Measurements from ENCODE around the gene NFE2. TPM values are rescaled to one million over a fixed set of nuclear protein-coding genes. Genes with fewer than 3 reads are reported as not detected.
"Not testable (repeated sequence)": the region's sequence is repeated elsewhere in the genome, so short reads cannot be mapped to it uniquely, and the experiment has no call there.

The NFE2 gene
- total RNA-seq, 1 donor from 2014 or later: 0.49 TPM

DNA sequence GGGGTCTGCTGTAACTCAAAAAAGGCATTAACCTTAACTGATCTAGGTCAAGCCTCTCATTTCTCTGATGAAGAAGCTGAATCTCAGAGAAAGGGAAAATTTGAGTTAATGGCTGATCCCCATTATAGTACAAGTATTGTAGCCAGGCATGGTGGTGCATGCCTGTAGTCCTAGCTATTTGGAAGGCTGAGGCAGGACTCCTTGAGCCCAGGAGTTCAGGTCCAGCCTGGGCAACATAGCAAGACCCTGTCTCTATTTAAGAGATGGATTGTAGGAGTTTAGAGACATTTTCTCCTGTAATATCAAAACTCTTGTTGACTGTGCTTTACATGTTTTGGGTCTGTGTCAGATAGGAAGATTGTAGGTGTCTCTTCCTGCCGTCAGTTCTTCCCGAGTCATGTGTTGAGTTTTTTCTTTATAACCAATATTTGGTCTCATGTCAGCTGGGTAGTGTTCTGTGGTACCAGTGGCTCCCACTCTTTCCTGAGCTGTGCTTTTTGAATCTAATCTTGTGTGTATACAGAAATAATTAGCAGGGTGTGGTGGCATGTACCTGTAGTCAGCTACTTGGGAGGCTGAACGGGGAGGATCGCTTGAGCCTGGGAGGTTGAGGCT, 32.7 kb upstream of the NFE2 start:
- TF ChIP-seq, protein P1, sequence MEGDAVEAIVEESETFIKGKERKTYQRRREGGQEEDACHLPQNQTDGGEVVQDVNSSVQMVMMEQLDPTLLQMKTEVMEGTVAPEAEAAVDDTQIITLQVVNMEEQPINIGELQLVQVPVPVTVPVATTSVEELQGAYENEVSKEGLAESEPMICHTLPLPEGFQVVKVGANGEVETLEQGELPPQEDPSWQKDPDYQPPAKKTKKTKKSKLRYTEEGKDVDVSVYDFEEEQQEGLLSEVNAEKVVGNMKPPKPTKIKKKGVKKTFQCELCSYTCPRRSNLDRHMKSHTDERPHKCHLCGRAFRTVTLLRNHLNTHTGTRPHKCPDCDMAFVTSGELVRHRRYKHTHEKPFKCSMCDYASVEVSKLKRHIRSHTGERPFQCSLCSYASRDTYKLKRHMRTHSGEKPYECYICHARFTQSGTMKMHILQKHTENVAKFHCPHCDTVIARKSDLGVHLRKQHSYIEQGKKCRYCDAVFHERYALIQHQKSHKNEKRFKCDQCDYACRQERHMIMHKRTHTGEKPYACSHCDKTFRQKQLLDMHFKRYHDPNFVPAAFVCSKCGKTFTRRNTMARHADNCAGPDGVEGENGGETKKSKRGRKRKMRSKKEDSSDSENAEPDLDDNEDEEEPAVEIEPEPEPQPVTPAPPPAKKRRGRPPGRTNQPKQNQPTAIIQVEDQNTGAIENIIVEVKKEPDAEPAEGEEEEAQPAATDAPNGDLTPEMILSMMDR (IDR thresholded peaks at IDR 0.05; ENCODE audit: unreplicated experiment): no peak
- H3K4me3 Mint-ChIP-seq (ENCODE audit: unreplicated experiment): no peak overlapping the region
- H3K27me3 Mint-ChIP-seq (ENCODE audit: unreplicated experiment): no peaks in the 10 kb centered on the region
- peaks cover 21% of the 10 kb centered on the region for H3K4me1 Mint-ChIP-seq (ENCODE audit: unreplicated experiment)
- no peak overlapping the region for H3K27ac Mint-ChIP-seq (ENCODE audit: unreplicated experiment)
- DNase-seq (ENCODE audit: low spot score): no peak
- no peaks in the 10 kb centered on the region for H3K36me3 Mint-ChIP-seq (ENCODE audit: low read depth, unreplicated experiment)
- no peaks in the 10 kb centered on the region for H3K9me3 Mint-ChIP-seq (ENCODE audit: unreplicated experiment)

DNA sequence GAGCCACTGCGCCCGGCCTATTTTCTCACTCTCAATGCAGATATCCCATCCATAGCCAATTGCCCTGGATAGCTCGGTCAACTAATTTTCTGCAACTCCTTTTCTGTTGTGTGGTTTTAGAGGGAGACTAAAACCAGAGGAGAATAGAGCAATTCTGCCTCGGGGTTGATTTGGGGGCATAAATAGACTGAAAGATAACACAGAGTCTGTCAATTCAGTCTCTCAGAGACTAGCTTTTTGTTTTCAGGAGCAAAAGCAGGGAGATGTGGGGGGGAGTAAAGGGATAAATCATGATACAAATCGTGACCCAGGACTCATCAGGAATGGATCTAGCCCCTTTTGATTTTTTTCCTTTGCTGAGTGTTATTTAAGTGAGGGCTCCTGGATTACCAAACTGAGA, 30.6 kb upstream of the NFE2 start:
- H3K4me1 Mint-ChIP-seq (ENCODE audit: unreplicated experiment): peaks cover 24% of the 10 kb centered on the region
- no peaks in the 10 kb centered on the region for H3K9me3 Mint-ChIP-seq (ENCODE audit: unreplicated experiment)
- H3K27me3 Mint-ChIP-seq (ENCODE audit: unreplicated experiment): no peaks in the 10 kb centered on the region
- TF ChIP-seq, protein P1 (IDR thresholded peaks at IDR 0.05; ENCODE audit: unreplicated experiment): no peak
- no peaks in the 10 kb centered on the region for H3K36me3 Mint-ChIP-seq (ENCODE audit: low read depth, unreplicated experiment)
- DNase-seq (ENCODE audit: low spot score): no peak
- no peak overlapping the region for H3K4me3 Mint-ChIP-seq (ENCODE audit: unreplicated experiment)
- H3K27ac Mint-ChIP-seq (ENCODE audit: unreplicated experiment): no peak overlapping the region

DNA sequence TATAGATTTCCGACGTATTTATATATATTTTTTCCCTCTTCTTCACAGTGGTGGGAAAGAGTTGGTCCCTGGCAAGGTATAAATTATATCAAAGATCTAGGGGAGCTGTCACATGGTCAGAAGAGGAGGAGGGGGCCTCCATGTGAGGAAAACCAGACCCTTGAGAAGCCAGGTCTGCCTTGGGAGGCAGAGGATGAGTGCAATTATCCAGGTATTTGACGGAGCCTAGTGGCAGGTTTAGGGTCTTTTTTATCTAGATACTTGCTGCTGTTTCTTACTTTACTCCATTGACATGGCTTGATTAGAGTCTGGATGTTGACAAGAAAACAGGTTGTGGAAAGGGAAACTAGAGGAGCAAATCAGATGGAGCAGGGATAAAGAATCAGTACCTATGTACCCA, 29.6 kb upstream of the NFE2 start:
- H3K27ac Mint-ChIP-seq (ENCODE audit: unreplicated experiment): no peak overlapping the region
- H3K9me3 Mint-ChIP-seq (ENCODE audit: unreplicated experiment): no peaks in the 10 kb centered on the region
- DNase-seq (ENCODE audit: low spot score): no peak
- TF ChIP-seq, protein P1 (IDR thresholded peaks at IDR 0.05; ENCODE audit: unreplicated experiment): no peak
- H3K4me1 Mint-ChIP-seq (ENCODE audit: unreplicated experiment): peaks cover 29% of the 10 kb centered on the region
- no peaks in the 10 kb centered on the region for H3K36me3 Mint-ChIP-seq (ENCODE audit: low read depth, unreplicated experiment)
- H3K4me3 Mint-ChIP-seq (ENCODE audit: unreplicated experiment): no peak overlapping the region
- no peaks in the 10 kb centered on the region for H3K27me3 Mint-ChIP-seq (ENCODE audit: unreplicated experiment)

DNA sequence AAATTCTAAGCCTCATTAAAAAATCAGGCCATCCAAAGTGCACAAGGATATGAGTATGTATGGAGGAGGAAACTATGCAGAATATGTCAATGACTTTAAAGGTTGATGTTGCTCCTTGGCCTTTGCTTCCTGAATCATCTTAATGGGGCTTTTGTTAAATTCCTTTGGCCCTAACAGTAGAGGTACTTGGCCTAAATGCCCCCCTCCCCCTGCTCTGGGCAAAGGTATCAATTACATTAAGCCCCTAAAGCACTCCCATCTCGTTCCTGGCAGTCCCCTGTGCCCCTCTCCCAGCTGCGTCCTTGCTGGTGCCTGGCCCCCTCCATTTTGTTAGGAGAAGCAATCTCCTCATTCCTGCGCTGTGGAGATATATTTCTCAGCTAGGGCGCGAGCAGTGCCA, 28.9 kb upstream of the NFE2 start:
- TF ChIP-seq, protein P1 (IDR thresholded peaks at IDR 0.05; ENCODE audit: unreplicated experiment): no peak
- Mint-ChIP-seq H3K27ac (ENCODE audit: unreplicated experiment) (no peak overlapping the region), H3K27me3 (ENCODE audit: unreplicated experiment) (no peaks in the 10 kb centered on the region)

DNA sequence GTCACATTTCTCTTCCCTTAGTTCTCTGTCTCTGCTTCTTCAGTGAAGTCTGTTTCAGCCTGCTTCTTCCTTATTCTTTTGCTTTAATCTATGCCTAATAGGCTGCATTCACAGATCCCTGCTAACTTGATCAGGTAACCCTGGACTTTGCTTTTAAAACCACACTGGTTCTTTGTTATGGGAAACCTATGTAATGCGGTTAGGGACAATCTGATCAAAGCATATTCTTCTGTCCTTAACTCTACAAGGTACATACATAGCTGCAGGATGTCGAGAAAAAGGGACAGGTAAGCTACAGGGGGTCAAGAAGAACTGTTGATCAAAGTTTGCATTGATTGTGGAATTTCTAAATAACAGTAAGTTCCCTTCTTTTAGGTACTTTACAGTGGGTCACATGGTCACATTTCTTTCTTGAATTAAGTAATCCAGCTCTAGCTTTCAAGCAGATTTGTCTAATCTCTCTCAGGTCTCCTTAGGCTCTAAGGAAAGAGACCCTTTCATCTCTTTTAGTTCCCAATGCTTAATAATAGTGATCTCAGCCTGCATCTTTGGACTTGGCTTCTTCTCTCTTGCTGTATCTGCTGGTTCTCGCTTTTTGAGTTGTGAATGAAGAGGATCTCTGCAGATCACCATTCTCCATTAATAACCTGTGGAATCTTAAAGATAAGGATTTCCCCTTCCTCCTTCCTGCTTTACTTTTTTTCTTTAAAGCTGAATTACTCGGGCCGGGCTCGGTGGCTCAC, 28.0 kb upstream of the NFE2 start:
- no peak for DNase-seq (ENCODE audit: low spot score)
- no peaks in the 10 kb centered on the region for H3K27me3 Mint-ChIP-seq (ENCODE audit: unreplicated experiment)
- H3K4me1 Mint-ChIP-seq (ENCODE audit: unreplicated experiment): peaks cover 36% of the 10 kb centered on the region
- TF ChIP-seq, protein P1 (IDR thresholded peaks at IDR 0.05; ENCODE audit: unreplicated experiment): no peak
- H3K4me3 Mint-ChIP-seq (ENCODE audit: unreplicated experiment): no peak overlapping the region
- no peaks in the 10 kb centered on the region for H3K9me3 Mint-ChIP-seq (ENCODE audit: unreplicated experiment)
- H3K27ac Mint-ChIP-seq (ENCODE audit: unreplicated experiment): no peak overlapping the region
- H3K36me3 Mint-ChIP-seq (ENCODE audit: low read depth, unreplicated experiment): no peaks in the 10 kb centered on the region

More for the DNA sequence above, 28.9 kb upstream of the NFE2 start:
- no peaks in the 10 kb centered on the region for H3K36me3 Mint-ChIP-seq (ENCODE audit: low read depth, unreplicated experiment)
- peaks cover 36% of the 10 kb centered on the region for H3K4me1 Mint-ChIP-seq (ENCODE audit: unreplicated experiment)
- no peak overlapping the region for H3K4me3 Mint-ChIP-seq (ENCODE audit: unreplicated experiment)
- DNase-seq (ENCODE audit: low spot score): no peak
- H3K9me3 Mint-ChIP-seq (ENCODE audit: unreplicated experiment): no peaks in the 10 kb centered on the region

DNA sequence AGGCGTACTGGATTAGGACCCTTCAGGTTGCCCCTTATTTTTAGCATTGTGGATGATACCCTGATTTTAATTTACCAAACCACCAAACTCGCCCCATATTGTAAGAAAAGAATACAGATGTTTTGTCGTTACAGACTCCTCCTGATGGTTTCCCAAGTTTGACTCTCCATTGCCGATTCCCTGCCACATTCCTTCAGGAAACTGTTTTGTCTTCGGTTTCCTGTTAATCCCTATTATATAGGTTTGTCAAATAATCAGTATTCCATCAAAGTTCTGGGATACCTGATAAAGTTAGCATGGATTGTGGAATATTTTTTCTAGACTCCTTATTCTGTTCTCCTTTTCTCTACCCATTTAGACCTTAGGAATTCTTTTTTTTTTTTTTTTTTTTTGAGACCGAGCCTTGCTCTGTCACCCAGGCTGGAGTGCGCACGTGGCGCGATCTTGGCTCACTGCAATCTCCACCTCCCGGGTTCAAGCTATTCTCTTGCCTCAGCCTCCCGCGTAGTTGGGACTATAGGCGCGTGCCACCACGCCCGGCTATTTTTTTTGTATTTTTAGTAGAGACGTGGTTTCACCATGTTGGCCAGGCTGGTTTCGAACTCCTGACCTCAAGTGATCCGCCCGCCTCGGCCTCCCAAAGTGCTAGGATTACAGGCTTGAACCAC, 24.8 kb upstream of the NFE2 start:
- H3K9me3 Mint-ChIP-seq (ENCODE audit: unreplicated experiment); DNase-seq (ENCODE audit: low spot score); H3K27me3 Mint-ChIP-seq (ENCODE audit: unreplicated experiment); H3K36me3 Mint-ChIP-seq (ENCODE audit: low read depth, unreplicated experiment): not testable (repeated sequence)
- H3K27ac Mint-ChIP-seq (ENCODE audit: unreplicated experiment): peak overlapping the region; percentile 99
- peaks cover 31% of the 10 kb centered on the region for H3K4me1 Mint-ChIP-seq (ENCODE audit: unreplicated experiment)
- H3K4me3 Mint-ChIP-seq (ENCODE audit: unreplicated experiment): peak overlapping the region; percentile 99
